Muscle of back (tissue), 11 donors: ENCODE results near the gene PAK1. TPM values are rescaled to one million over a fixed set of nuclear protein-coding genes. Genes with fewer than 3 reads are reported as not detected.
A peak's percentile ranks its signal among the peaks of the same experiment; 100 is the strongest.

Source experiments
- DNase-seq, 3 donors: peaks; one replicate each; pipeline versions ENCODE4 v3.0.0 to v3.0.0-alpha.2; 2013
- polyA plus RNA-seq, 10 donors: library from polyadenylated mRNA; unstranded; fragments of 120-200 nt; gene quantifications; one replicate each; pipeline ENCODE4 v1.2.1, GENCODE V29; 2013; ENCODE audit not compliant: insufficient read length in 10 of 10

The PAK1 gene
- polyA plus RNA-seq, 10 donors: 53.7 to 106 (median 83.1) TPM

- DNase-seq: no peak
Measured at GRCh38 chr11:77372726-77373125, 101.2 kb downstream of the PAK1 start.

- DNase-seq: no peak
Measured at GRCh38 chr11:77371646-77372045, 102.2 kb downstream of the PAK1 start.

- DNase-seq: no peak
Measured at GRCh38 chr11:77370217-77370616, 103.7 kb downstream of the PAK1 start.

- DNase-seq: peak in 1 of 3 donors; percentile 61
Measured at GRCh38 chr11:77361184-77361583, 112.7 kb downstream of the PAK1 start.

GRCh38 chr11:77359481-77359880 is 114.4 kb downstream of the PAK1 start:
- DNase-seq: no peak

DNA sequence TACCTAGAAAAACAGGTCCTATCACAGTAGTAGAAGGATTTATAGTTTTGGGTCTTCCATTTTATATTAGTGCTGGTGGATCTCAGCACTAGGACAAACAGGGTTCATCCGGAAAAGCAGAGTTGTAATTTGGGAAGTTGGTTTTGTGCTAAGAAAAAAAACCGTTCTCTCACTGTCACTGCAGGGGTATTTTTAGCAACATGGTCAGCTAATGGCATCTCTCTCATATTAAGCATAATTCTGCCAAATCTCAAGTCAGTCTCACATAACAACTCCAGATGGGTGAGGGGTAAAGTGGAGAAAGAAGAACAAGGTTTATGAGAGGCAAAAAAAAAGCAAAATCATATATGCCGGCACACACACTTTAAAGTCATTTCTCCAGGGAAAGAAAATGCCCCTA is 120.8 kb downstream of the PAK1 start:
- DNase-seq: peak in 1 of 3 donors; percentile 27

DNA sequence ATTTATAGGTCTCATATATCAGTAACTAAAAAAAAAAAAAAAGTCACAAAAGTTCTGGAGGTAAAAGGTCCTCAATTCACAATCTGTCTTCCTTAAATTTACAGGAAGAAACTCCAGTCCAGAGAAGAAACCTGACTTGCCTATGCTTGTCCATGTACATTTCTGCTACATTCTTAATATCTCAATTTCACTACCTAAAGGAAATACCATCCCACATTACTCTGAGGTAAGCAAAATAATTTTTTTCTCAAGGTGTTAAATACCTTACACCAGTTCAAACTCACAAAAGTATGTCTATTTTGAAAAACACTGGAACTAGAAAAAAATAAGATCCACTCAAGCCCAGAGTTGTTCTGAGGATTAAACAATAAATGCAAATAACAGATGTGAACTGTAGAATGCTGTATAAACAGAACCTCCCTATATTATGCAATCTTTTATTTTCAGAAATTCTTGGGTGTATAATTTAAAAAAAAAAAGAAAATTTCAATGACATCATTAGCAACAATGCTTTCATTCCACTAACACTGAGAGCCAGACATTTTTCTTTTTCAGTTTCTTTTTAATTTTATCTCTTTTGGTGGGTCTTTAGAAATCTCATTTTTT is 122.5 kb downstream of the PAK1 start:
- peak in 2 of 3 donors; percentile 16 to 34 for DNase-seq

DNA sequence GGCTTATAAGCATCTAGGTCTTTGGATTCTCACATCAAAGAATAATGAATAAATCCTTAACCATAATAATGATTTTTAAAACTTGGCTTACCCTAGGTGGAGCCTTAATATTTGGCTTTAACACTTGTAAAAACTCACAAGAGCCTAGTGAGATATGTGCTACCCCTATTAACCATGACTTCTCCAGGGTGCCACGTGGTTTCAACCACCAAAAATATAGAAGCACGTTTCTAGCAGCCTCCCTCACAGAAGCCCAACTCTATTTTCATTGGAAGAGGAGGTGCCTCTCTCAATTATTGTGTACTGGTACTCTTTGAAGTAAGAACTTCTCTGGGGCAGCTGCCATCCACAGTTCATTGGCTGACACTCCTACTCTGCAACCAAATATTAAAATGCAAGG is 125.9 kb downstream of the PAK1 start:
- DNase-seq: no peak

- peak in 1 of 3 donors; percentile 87 for DNase-seq
Measured at GRCh38 chr11:77346906-77347603, 126.8 kb downstream of the PAK1 start.

- DNase-seq: peak in 1 of 3 donors; percentile 48
Measured at GRCh38 chr11:77345621-77346020, 128.3 kb downstream of the PAK1 start.

GRCh38 chr11:77340501-77340900 is 133.4 kb downstream of the PAK1 start:
- DNase-seq: no peak

DNA sequence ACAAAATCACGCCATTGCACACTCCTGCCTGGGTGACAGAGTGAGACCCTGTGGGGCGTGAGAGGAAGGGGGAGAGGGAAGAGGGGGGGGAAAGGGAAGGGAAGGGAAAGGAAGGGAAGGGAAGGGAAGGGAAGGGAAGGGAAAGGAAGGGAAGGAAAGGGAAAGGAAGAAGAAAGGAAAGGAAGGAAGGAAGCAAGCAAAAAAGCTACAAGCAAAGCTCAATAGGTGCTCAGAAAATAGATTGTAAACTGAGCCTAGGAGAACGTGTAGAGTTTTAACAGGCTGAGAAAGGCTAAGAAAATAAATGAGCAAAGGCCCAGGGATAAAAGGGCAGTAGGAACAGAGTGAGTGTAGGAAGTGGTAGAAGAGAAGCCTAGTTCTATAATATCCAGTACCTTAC is 141.6 kb downstream of the PAK1 start:
- DNase-seq: no peak

DNA sequence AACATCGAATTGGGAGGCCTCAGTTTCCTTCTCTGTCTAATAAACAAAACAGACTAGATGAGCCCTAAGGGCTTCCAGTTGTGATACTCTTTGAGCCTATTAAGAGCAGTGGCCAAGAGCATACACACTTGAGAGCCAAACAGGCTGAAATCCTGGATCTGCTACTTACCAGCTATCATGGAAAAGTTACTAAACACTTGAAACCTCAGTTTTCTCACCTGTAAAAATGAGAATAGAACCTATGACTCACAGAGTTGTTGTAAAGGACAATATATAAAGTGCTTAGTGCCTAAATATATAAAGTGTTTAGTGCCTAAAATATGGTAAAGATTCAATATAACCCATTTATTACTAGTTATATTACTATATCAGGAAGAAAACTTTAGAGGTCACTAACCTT is 148.7 kb downstream of the PAK1 start:
- no peak for DNase-seq

GRCh38 chr11:77324508-77324907 is 149.4 kb downstream of the PAK1 start:
- no peak for DNase-seq

DNA sequence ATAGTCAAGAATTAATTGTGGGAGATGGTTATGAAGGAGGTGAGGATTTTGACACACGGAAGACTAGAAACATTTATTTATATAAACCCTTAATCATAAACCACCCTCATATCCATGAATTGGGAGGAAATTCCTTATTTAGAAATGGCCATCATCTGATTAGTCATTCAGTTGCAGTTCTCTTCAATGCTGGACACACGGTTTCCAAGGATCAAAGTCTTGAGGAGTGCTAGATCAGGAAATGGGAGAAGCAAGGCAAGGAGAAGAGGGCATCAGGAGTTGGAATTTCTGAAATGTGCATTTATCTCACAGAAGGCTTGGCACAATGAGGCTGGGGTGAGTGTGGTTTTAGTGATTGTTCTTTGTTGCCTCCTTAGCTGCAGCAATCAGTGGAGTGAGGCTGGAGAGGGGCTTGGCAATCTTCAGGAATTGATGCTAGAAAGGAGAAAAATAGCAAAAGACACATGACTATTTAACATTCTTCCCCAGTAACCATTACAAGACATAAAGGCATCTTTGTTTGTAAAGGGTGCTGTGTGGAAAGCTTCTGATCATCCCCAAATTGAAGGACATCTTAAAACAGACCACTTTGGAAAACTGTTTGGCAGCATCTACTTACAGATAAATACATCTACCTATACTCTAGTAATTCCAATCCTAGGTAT is 150.8 kb downstream of the PAK1 start:
- no peak for DNase-seq

DNA sequence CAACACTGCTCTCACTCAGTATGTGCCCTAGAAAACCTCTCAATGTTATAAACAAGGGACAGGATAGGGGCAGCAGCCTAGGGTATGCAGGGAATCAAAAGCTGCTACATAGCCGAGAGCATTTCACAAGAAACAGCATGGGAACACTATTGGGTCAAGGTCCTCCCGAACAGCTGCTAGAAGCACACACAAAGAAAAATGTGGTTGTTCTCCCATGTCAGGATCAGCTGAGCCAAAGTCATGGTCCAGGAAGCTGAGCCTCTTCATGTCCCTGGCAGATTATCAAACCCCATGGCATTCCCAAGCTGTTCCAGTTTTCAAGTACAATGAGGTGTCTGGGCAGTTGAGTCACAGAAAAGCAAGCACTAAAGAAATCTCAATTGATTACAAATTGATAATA is 151.4 kb downstream of the PAK1 start:
- peak in 2 of 3 donors; percentile 21 to 37 for DNase-seq

DNA sequence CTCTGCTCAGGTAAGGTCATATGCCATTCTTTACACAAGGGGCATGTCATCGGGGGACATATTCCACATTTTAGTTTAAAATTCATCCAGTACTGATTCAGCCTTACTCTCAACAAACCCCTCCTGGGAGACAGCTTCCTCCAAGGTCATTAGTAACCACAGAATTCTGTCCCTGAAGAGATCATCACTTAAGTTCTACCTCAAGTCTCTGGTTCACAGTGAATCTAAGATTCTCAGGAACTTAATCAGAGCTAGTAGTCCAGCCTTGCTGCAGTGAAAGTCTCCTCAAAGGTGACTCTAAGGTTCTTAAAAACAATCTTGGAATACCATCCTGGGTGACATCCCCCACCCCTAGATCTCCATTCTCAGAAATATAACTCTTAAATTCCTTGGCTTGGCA is 153.5 kb downstream of the PAK1 start:
- DNase-seq: no peak

- DNase-seq: no peak
Measured at GRCh38 chr11:77318600-77318999, 155.3 kb downstream of the PAK1 start.

DNA sequence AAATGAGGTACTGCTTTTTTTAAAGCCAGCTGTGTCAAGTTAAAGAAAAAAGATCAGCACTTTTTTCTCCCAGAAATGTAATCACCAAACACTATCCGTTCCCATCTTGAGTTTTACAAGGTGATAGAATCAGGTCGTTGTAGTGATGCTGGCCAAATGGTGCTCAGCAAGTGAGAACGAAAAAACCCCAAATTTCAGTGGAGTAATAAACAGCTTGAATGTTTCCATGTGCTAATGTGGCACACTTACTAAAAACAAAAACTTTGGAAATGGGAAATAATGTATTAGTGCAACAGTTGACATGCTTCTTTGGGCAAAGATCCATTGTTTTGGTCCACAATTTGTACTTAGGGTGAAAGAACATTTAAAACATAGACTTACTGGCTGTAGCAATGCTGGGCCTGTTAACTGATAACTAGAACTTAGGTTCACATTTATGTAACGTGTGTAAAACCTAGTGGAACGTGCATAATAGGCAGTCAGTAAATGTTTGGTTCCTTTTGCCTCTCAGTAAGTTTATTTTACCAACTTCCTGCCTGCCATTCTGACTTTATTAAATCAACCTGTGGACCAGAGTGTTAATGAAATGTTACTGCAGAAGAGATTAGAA is 157.1 kb downstream of the PAK1 start:
- DNase-seq: peak in 1 of 3 donors; percentile 19

- no peak for DNase-seq
Measured at GRCh38 chr11:77312107-77312506, 161.8 kb downstream of the PAK1 start.

GRCh38 chr11:77311701-77312100 is 162.2 kb downstream of the PAK1 start:
- DNase-seq: no peak

DNA sequence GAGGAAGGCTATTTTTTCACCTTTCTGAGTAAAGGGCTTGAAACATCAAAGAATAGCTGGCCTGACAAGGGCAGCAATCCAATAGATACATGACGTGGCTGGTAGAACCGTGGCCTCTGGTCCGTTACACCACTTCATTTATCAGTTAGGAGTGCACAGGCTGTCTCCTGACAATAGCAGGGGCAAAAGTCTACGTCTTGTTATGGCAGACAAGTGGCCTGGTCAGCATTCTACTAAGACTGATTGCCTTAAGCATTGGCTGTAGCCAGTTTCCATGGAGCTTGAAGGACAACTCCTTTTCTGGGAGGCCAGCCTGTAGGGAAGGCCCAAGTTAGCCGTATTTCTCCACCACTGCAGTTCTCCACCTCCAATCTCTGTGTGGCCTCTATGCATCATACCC is 163.2 kb downstream of the PAK1 start:
- no peak for DNase-seq
